NB4 (cell line): ENCODE data around the gene FMNL2.

ENCODE experiments used
- DNase-seq: peaks from one replicate; pipeline ENCODE4 v3.0.0; 2010; ENCODE audit warnings: low read depth
- H3K4me3 ChIP-seq: one replicate; pipeline ENCODE4 v1.5.1; 2011; ENCODE audit warnings: mild to moderate bottlenecking, low read depth, low read length, moderate library complexity
- MYC ChIP-seq: IDR thresholded peaks from 2 replicates; pipeline ENCODE4 v1.6.1; 2011; ENCODE audit warnings: low read depth, low read length
- POLR2A ChIP-seq: IDR thresholded peaks from 2 replicates; pipeline ENCODE4 v1.6.1; 2011; ENCODE audit warnings: mild to moderate bottlenecking; ENCODE audit not compliant: insufficient read length; ENCODE audit errors: extremely low read depth
- TF ChIP-seq, protein P1 (sequence below): IDR thresholded peaks from 2 replicates; pipeline ENCODE4 v1.6.1; 2011; ENCODE audit warnings: low read depth, low read length
- TF ChIP-seq, protein P2 (sequence below): IDR thresholded peaks from one replicate; pipeline ENCODE4 v1.5.1; 2012; ENCODE audit warnings: low read depth, low read length

Gene FMNL2

DNA sequence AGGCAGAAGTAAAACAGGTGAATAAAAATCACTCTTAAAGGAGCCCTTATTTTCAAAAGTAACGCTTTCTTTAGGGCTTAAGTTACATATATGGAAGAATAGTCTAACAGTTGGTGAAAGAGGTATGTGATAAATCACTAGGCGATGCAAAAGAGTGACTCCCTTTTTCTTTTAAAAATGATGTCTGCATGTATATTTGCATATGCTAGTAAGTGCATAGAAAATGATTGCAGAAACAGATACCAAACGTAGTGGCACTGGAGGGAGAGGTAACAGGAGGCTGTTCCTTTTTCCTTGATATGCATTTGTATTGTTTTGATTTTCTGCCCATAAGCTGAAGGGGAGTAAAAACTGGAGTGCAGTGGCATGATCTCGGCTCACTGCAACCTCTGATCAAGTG lies 224.0 kb downstream of the FMNL2 start:
- DNase-seq = no peak
- TF ChIP-seq, protein P1, sequence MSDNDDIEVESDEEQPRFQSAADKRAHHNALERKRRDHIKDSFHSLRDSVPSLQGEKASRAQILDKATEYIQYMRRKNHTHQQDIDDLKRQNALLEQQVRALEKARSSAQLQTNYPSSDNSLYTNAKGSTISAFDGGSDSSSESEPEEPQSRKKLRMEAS = no peak
- no peak for TF ChIP-seq MYC
- no peak for TF ChIP-seq POLR2A
- TF ChIP-seq, protein P2, sequence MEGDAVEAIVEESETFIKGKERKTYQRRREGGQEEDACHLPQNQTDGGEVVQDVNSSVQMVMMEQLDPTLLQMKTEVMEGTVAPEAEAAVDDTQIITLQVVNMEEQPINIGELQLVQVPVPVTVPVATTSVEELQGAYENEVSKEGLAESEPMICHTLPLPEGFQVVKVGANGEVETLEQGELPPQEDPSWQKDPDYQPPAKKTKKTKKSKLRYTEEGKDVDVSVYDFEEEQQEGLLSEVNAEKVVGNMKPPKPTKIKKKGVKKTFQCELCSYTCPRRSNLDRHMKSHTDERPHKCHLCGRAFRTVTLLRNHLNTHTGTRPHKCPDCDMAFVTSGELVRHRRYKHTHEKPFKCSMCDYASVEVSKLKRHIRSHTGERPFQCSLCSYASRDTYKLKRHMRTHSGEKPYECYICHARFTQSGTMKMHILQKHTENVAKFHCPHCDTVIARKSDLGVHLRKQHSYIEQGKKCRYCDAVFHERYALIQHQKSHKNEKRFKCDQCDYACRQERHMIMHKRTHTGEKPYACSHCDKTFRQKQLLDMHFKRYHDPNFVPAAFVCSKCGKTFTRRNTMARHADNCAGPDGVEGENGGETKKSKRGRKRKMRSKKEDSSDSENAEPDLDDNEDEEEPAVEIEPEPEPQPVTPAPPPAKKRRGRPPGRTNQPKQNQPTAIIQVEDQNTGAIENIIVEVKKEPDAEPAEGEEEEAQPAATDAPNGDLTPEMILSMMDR = no peak
- no peak overlapping the region for H3K4me3 ChIP-seq

DNA sequence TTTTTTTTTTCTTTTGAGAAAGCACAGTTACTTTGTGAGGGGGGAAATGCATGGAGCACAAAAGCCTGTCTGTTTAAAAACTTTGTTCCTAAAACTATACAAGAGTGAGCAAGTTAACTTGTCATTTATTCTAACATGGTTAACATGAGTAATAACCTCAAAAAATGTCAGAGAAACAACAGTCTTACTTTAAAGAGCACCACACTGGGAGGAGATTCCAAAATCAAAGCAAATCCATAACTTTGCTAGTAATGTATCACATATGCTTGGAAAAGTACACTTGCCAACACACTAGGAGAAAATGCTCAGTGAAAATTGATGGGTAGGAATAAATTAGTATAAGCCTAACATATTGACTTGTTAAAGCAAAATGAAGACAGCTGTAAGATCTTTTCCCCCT lies 225.2 kb downstream of the FMNL2 start:
- DNase-seq = no peak
- H3K4me3 ChIP-seq = no peak overlapping the region
- TF ChIP-seq MYC (no peak), POLR2A (no peak)
- TF ChIP-seq, protein P2 = no peak
- TF ChIP-seq, protein P1 = no peak

DNA sequence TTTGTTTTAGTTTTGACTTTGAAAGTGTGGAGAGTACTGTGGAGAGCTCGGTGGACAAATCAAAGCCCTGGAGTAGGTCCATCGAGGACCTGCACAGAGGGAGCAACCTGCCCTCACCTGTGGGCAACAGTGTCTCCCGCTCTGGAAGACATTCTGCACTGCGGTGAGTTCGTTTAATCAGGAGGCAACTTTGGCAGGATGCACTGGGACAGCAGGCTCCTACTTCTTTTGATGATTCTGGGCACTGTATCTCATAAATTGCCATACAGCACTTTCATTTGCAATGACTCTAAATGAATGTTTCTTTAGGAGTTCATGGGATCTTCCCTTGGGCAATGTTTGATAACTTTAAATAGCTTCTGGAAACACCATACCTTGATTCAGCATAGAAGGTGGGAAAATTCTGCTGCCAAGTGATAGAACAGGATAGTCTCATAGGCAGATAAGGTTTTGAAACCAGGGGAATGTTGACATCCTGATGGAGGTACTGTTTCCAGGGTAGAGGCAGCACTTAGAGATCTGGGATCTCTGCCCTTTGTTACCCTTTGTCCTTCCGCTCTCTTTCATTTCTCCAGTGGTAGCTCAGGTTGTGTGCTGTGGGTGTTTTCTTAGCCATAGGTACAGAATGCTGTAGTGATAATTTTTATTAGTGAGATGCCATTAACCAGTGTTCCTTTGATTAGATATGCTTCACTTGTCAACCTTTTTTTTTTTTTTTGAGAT lies 226.1 kb downstream of the FMNL2 start:
- DNase-seq = no peak
- no peak overlapping the region for H3K4me3 ChIP-seq
- TF ChIP-seq, protein P1 = no peak
- TF ChIP-seq MYC (no peak), POLR2A (no peak)
- TF ChIP-seq, protein P2 = no peak

DNA sequence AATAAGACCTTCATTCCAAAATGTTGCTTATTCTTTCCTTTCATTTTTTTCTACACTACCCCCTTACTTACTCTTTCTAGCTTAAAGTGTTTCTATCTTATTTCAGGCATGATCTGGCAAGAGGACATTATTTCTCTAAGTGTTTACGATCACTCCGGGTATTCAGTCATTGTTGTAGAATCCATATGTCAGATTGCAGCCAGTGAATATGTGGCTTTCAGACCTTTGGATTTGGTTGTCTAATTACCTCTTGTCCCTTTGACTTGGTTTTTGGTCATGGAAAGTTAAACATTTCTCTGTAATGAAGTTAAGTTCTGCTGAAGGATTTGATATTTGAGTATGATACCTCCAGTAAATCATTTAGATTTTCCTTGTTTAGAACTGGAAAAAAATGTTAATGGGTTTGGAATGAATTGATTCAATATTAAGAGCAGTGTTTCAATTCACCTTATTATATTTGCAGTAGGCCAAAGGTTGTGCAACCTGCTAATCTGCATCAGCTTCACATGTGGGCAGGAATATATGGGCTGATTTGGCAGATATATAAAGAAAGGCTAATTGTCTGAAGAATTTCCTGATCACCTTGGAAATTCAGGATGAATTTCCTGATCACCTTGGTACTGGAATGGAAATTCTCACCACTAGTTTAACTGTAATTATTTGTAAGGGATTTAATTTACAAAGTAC lies 227.4 kb downstream of the FMNL2 start:
- DNase-seq = no peak

DNA sequence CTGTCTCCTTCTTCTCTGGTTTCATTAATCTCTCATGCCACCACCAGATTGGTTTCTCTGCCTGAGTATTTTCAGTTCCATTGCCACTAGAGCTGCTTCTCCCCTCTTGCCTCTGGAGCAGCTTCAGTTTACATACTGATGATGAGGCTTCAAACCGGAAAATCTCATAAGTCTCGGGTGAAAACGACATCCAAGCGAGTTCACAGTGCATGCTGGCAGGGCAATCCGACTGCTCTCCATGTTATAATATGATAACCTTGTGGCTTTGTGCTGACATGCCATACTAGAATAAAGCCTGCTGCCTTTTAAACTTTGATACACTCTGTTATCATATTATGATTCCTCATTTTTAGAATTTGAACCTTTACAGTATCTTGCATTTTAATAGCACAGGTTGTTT lies 228.8 kb downstream of the FMNL2 start:
- no peak overlapping the region for H3K4me3 ChIP-seq
- TF ChIP-seq POLR2A (no peak), MYC (no peak)
- TF ChIP-seq, protein P2 = no peak
- TF ChIP-seq, protein P1 = no peak
- no peak for DNase-seq

More for the DNA sequence above, 227.4 kb downstream of the FMNL2 start:
- TF ChIP-seq MYC (no peak), POLR2A (no peak)
- TF ChIP-seq, protein P2 = no peak
- TF ChIP-seq, protein P1 = no peak
- no peak overlapping the region for H3K4me3 ChIP-seq
